Measurements from ENCODE around the gene SRR.

DNA sequence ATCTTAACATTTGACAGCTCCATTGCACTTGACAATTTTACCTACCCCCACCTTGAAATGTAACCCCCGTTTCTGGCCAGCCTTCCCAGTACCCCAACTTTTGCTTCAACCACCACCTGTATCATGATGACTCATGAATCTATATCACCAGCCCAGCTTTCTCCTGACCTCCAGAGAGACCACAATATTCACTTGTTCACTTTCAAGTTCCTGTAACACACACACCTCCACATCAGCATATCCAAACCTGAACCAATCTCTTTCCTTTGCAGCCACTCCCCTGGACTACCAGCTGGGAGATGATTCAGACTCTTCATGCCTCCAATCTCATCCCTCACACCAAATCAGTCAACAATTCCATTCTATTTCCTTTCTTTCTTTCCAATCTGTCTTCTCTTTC, 8.2 kb upstream of the SRR start:
- no peak for TF ChIP-seq CTCF (IDR thresholded peaks at IDR 0.05)
- TF ChIP-seq EP300 (IDR thresholded peaks at IDR 0.05) = no peak

Measured in ovary (tissue), 3 donors.